ENCODE data around the gene KCNN2. TPM values are rescaled to one million over a fixed set of nuclear protein-coding genes. Genes with fewer than 3 reads are reported as not detected.

The KCNN2 gene
- total RNA-seq, 2 experiments from 2014 or later: not detected

GRCh38 chr5:114377050-114377844 lies 15.4 kb downstream of the KCNN2 start:
- DNase-seq: no peak
- ChIA-PET CTCF (interaction anchor here (0.6 kb wide), 1 partner anchor 15 kb away, joined by 4 read pairs; no protein-coding TSS in a partner anchor), POLR2A (no interaction called here)
- Mint-ChIP-seq H3K9me3 (no peaks in the 10 kb centered on the region), H3K4me1 (no peaks in the 10 kb centered on the region), H3K4me3 (no peak overlapping the region), H3K27ac (no peak overlapping the region), H3K27me3 (no peaks in the 10 kb centered on the region), H3K36me3 (ENCODE audit: low read depth) (no peaks in the 10 kb centered on the region)

- Mint-ChIP-seq H3K9me3 (no peaks in the 10 kb centered on the region), H3K4me1 (no peaks in the 10 kb centered on the region), H3K27ac (no peak overlapping the region), H3K27me3 (no peaks in the 10 kb centered on the region), H3K36me3 (ENCODE audit: low read depth) (no peaks in the 10 kb centered on the region), H3K4me3 (no peak overlapping the region)
- DNase-seq: no peak
- POLR2A ChIA-PET: no interaction called here
- CTCF ChIA-PET: no interaction called here
Measured at GRCh38 chr5:114377946-114378345, 16.1 kb downstream of the KCNN2 start.

- Mint-ChIP-seq H3K36me3 (ENCODE audit: low read depth) (no peaks in the 10 kb centered on the region), H3K9me3 (no peaks in the 10 kb centered on the region), H3K27ac (no peak overlapping the region), H3K27me3 (no peaks in the 10 kb centered on the region), H3K4me3 (no peak overlapping the region), H3K4me1 (no peaks in the 10 kb centered on the region)
- DNase-seq: no peak
- ChIA-PET POLR2A (no interaction called here), CTCF (interaction anchor here (0.5 kb wide), 1 partner anchor 1681 kb away, joined by 3 read pairs; no protein-coding TSS in a partner anchor)
Measured at GRCh38 chr5:114380721-114381120, 18.9 kb downstream of the KCNN2 start.

- Mint-ChIP-seq H3K9me3 (no peaks in the 10 kb centered on the region), H3K36me3 (ENCODE audit: low read depth) (no peaks in the 10 kb centered on the region), H3K27ac (no peak overlapping the region), H3K27me3 (no peaks in the 10 kb centered on the region), H3K4me3 (no peak overlapping the region), H3K4me1 (no peaks in the 10 kb centered on the region)
- no peak for DNase-seq
- ChIA-PET CTCF (no interaction called here), POLR2A (no interaction called here)
Measured at GRCh38 chr5:114387433-114387832, 25.6 kb downstream of the KCNN2 start.

GRCh38 chr5:114390431-114390830 lies 28.6 kb downstream of the KCNN2 start:
- no peaks in the 10 kb centered on the region for H3K27me3 Mint-ChIP-seq
- H3K4me1 Mint-ChIP-seq: no peaks in the 10 kb centered on the region
- ChIA-PET CTCF (interaction anchor here (0.9 kb wide), 1 partner anchor 29 kb away, joined by 3 read pairs; no protein-coding TSS in a partner anchor), POLR2A (no interaction called here)
- H3K4me3 Mint-ChIP-seq: no peak overlapping the region
- no peak overlapping the region for H3K27ac Mint-ChIP-seq
- no peaks in the 10 kb centered on the region for H3K36me3 Mint-ChIP-seq (ENCODE audit: low read depth)
- H3K9me3 Mint-ChIP-seq: no peaks in the 10 kb centered on the region
- DNase-seq: no peak

- CTCF ChIA-PET: interaction anchor here (0.7 kb wide), 1 partner anchor 262 kb away, joined by 3 read pairs; no protein-coding TSS in a partner anchor
- no peaks in the 10 kb centered on the region for H3K36me3 Mint-ChIP-seq (ENCODE audit: low read depth)
Measured at GRCh38 chr5:114391321-114391720, 29.5 kb downstream of the KCNN2 start.

GRCh38 chr5:114393159-114393558 lies 31.3 kb downstream of the KCNN2 start:
- CTCF ChIA-PET: no interaction called here
- Mint-ChIP-seq H3K36me3 (ENCODE audit: low read depth) (no peaks in the 10 kb centered on the region), H3K4me1 (no peaks in the 10 kb centered on the region), H3K27me3 (no peaks in the 10 kb centered on the region), H3K27ac (no peak overlapping the region), H3K4me3 (no peak overlapping the region), H3K9me3 (no peaks in the 10 kb centered on the region)
- no peak for DNase-seq
- POLR2A ChIA-PET: no interaction called here

More at GRCh38 chr5:114391321-114391720, 29.5 kb downstream of the KCNN2 start:
- POLR2A ChIA-PET: no interaction called here
- Mint-ChIP-seq H3K27me3 (no peaks in the 10 kb centered on the region), H3K27ac (no peak overlapping the region), H3K9me3 (no peaks in the 10 kb centered on the region), H3K4me1 (no peaks in the 10 kb centered on the region), H3K4me3 (no peak overlapping the region)
- DNase-seq: no peak

GRCh38 chr5:114402206-114402605 lies 40.3 kb downstream of the KCNN2 start:
- no peak overlapping the region for H3K4me3 Mint-ChIP-seq
- no peak for DNase-seq
- no peaks in the 10 kb centered on the region for H3K27me3 Mint-ChIP-seq
- POLR2A ChIA-PET: no interaction called here
- CTCF ChIA-PET: no interaction called here
- H3K4me1 Mint-ChIP-seq: no peaks in the 10 kb centered on the region
- H3K27ac Mint-ChIP-seq: no peak overlapping the region
- no peaks in the 10 kb centered on the region for H3K36me3 Mint-ChIP-seq (ENCODE audit: low read depth)
- H3K9me3 Mint-ChIP-seq: peaks cover 3% of the 10 kb centered on the region

GRCh38 chr5:114407783-114408182 lies 45.9 kb downstream of the KCNN2 start:
- Mint-ChIP-seq H3K4me3 (no peak overlapping the region), H3K4me1 (no peaks in the 10 kb centered on the region), H3K9me3 (no peaks in the 10 kb centered on the region), H3K27me3 (no peaks in the 10 kb centered on the region), H3K27ac (no peak overlapping the region), H3K36me3 (ENCODE audit: low read depth) (no peaks in the 10 kb centered on the region)
- CTCF ChIA-PET: no interaction called here
- POLR2A ChIA-PET: no interaction called here
- DNase-seq: no peak

GRCh38 chr5:114408847-114409246 lies 47.0 kb downstream of the KCNN2 start:
- H3K36me3 Mint-ChIP-seq (ENCODE audit: low read depth): no peaks in the 10 kb centered on the region
- H3K27ac Mint-ChIP-seq: no peak overlapping the region
- POLR2A ChIA-PET: no interaction called here

GRCh38 chr5:114411380-114411931 lies 49.6 kb downstream of the KCNN2 start:
- no peaks in the 10 kb centered on the region for H3K27me3 Mint-ChIP-seq
- no peaks in the 10 kb centered on the region for H3K4me1 Mint-ChIP-seq
- DNase-seq: no peak
- no peak overlapping the region for H3K4me3 Mint-ChIP-seq
- H3K27ac Mint-ChIP-seq: no peak overlapping the region
- ChIA-PET POLR2A (no interaction called here), CTCF (no interaction called here)
- no peaks in the 10 kb centered on the region for H3K36me3 Mint-ChIP-seq (ENCODE audit: low read depth)
- no peaks in the 10 kb centered on the region for H3K9me3 Mint-ChIP-seq

More at GRCh38 chr5:114408847-114409246, 47.0 kb downstream of the KCNN2 start:
- no peaks in the 10 kb centered on the region for H3K4me1 Mint-ChIP-seq
- CTCF ChIA-PET: no interaction called here
- no peak for DNase-seq
- H3K27me3 Mint-ChIP-seq: no peaks in the 10 kb centered on the region
- H3K9me3 Mint-ChIP-seq: no peaks in the 10 kb centered on the region
- no peak overlapping the region for H3K4me3 Mint-ChIP-seq

GRCh38 chr5:114412510-114413171 lies 50.8 kb downstream of the KCNN2 start:
- Mint-ChIP-seq H3K27ac (no peak overlapping the region), H3K27me3 (no peaks in the 10 kb centered on the region), H3K4me3 (no peak overlapping the region), H3K36me3 (ENCODE audit: low read depth) (no peaks in the 10 kb centered on the region), H3K9me3 (no peaks in the 10 kb centered on the region), H3K4me1 (no peaks in the 10 kb centered on the region)
- POLR2A ChIA-PET: no interaction called here
- no peak for DNase-seq
- CTCF ChIA-PET: no interaction called here

- Mint-ChIP-seq H3K27me3 (no peaks in the 10 kb centered on the region), H3K9me3 (no peaks in the 10 kb centered on the region), H3K27ac (no peak overlapping the region), H3K4me1 (no peaks in the 10 kb centered on the region), H3K4me3 (no peak overlapping the region), H3K36me3 (ENCODE audit: low read depth) (no peaks in the 10 kb centered on the region)
- no peak for DNase-seq
- ChIA-PET POLR2A (no interaction called here), CTCF (no interaction called here)
Measured at GRCh38 chr5:114415760-114416159, 53.9 kb downstream of the KCNN2 start.

All from activated CD4-positive, alpha-beta T cell treated with anti-CD3 and anti-CD28 coated beads, Interleukin-2, amount 10 ng/mL, durations not matched to agents 7 days and 5 days (primary cell).